ENCODE results near the gene ALKBH6.

DNA sequence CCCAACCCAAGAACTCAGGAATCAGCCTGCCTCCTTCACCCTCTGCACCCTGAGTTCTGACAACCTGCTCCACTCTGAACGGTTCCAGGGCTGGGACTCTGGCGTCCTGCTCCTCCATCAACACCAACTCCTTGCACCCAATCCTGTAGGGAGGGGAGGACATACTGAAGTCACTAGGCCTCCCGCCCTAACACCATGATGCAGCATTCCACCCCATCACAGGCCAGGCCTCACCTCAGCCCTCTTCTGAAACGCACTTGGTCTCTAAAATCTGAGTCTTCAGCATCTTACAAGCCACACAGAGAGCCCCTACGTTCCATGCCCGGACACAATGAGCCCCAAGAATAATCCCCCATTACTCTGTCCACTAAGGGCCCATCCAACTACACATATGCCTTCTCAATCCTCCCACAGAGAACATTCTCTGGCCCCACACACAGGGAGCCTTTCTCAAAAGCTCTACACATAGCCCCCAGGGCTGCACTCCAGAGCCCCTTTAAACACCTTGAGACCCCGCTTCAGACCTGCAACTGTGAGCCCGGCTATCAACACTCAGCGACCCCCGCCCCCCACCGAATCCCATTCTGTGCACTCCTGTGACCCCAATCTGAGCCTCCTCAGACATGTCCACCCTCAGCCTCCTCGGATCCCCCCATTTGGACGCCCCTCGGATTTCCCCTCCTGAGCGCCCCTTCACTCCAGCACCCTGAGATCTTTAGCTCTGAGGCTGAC, 567 bp downstream of the ALKBH6 start:
- no peak for TF ChIP-seq EZH2phosphoT487 (IDR thresholded peaks at IDR 0.05; ENCODE audit: low read depth)
- TF ChIP-seq, protein P1, sequence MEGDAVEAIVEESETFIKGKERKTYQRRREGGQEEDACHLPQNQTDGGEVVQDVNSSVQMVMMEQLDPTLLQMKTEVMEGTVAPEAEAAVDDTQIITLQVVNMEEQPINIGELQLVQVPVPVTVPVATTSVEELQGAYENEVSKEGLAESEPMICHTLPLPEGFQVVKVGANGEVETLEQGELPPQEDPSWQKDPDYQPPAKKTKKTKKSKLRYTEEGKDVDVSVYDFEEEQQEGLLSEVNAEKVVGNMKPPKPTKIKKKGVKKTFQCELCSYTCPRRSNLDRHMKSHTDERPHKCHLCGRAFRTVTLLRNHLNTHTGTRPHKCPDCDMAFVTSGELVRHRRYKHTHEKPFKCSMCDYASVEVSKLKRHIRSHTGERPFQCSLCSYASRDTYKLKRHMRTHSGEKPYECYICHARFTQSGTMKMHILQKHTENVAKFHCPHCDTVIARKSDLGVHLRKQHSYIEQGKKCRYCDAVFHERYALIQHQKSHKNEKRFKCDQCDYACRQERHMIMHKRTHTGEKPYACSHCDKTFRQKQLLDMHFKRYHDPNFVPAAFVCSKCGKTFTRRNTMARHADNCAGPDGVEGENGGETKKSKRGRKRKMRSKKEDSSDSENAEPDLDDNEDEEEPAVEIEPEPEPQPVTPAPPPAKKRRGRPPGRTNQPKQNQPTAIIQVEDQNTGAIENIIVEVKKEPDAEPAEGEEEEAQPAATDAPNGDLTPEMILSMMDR (IDR thresholded peaks at IDR 0.05; ENCODE audit: low read depth, low read length) = no peak

Data from OCI-LY3 (cell line).